Vagina (tissue), 2 donors: Measurements from ENCODE around the gene GORASP1. TPM values are rescaled to one million over a fixed set of nuclear protein-coding genes. Genes with fewer than 3 reads are reported as not detected.

ENCODE experiments used
- DNase-seq, 2 donors: peaks; one replicate each; pipeline ENCODE4 v3.0.0-alpha.2; 2017; ENCODE audit errors: extremely low spot score in 2 of 2
- H3K27ac ChIP-seq: fragments of 200-600 bp; sonication (generic); one replicate; pipeline ENCODE4 v1.5.1; 2019
- H3K27me3 ChIP-seq: fragments of 200-600 bp; sonication (generic); one replicate; pipeline ENCODE4 v1.5.1; 2019
- H3K36me3 ChIP-seq, 2 donors: fragments of 200-600 bp; sonication (generic); one replicate each; pipeline ENCODE4 v1.5.1; 2017 to 2019
- H3K4me1 ChIP-seq: fragments of 200-600 bp; sonication (generic); one replicate; pipeline ENCODE4 v1.5.1; 2019
- H3K4me3 ChIP-seq, 2 donors: fragments of 200-600 bp; sonication (generic); 1 replicate in 1 of 2; 2 replicates in 1 of 2; pipeline ENCODE4 v1.5.1; 2016 to 2019
- H3K9me3 ChIP-seq: fragments of 200-600 bp; sonication (generic); one replicate; pipeline ENCODE4 v1.5.1; 2019
- POLR2A ChIP-seq, 2 donors: fragments of 450-650 bp; IDR thresholded peaks; one replicate each; pipeline ENCODE4 v1.6.1; 2017; ENCODE audit warnings: antibody characterized with exemption in 2 of 2, mild to moderate bottlenecking in 2 of 2, moderate library complexity in 2 of 2
- POLR2AphosphoS5 ChIP-seq, 2 donors: sonication (generic); formaldehyde crosslinking; IDR thresholded peaks; one replicate each; pipeline ENCODE4 v1.9.0; 2017; ENCODE audit warnings: antibody characterized with exemption in 2 of 2, mild to moderate bottlenecking in 2 of 2, low read depth in 1 of 2; ENCODE audit not compliant: insufficient read depth in 1 of 2
- intact Hi-C: fragments of 100-400 bp; cut with DNase I; formaldehyde crosslinking; loops from one replicate; pipeline ENCODE4 v1.15.1; 2023
- microRNA-seq: library from miRNA; unstranded; fragments of <30 nt; microRNA quantifications from one replicate; pipeline ENCODE4, GENCODE V29; 2017; ENCODE audit warnings: borderline number of aligned reads, borderline replicate concordance
- total RNA-seq: library from RNA; depleted of rRNA; stranded (reverse); fragments of >200 nt; gene quantifications from one replicate; pipeline ENCODE4 v1.2.3, GENCODE V29; 2016
- TF ChIP-seq, protein P1 (sequence below), 3 experiments: fragments of 450-650 bp in 2 of 3; fragments of 200-600 bp in 1 of 3; sonication (generic) in 1 of 3; IDR thresholded peaks; one replicate each; pipeline ENCODE4 v1.5.1; 2017 to 2019; ENCODE audit warnings: antibody characterized with exemption in 3 of 3, mild to moderate bottlenecking in 2 of 3, moderate library complexity in 2 of 3

Gene GORASP1
- total RNA-seq, 1 donor from 2014 or later, result 45.9 TPM

- peaks cover 43% of the 10 kb centered on the region for H3K4me1 ChIP-seq
- DNase-seq, result peak in 1 of 2 donors; percentile 93
- peak within 1 kb of the TSS; percentile 94 for H3K27ac ChIP-seq
- H3K36me3 ChIP-seq, result no peaks in the 10 kb centered on the region
- peak in 1 of 2 donors; percentile 77 for TF ChIP-seq POLR2A (IDR thresholded peaks at IDR 0.05)
- TF ChIP-seq POLR2AphosphoS5 (IDR thresholded peaks at IDR 0.05; ENCODE audit: insufficient read depth in 1 of 2, low read depth in 1 of 2), result peak; percentile 91 to 92
- TF ChIP-seq, protein P1, sequence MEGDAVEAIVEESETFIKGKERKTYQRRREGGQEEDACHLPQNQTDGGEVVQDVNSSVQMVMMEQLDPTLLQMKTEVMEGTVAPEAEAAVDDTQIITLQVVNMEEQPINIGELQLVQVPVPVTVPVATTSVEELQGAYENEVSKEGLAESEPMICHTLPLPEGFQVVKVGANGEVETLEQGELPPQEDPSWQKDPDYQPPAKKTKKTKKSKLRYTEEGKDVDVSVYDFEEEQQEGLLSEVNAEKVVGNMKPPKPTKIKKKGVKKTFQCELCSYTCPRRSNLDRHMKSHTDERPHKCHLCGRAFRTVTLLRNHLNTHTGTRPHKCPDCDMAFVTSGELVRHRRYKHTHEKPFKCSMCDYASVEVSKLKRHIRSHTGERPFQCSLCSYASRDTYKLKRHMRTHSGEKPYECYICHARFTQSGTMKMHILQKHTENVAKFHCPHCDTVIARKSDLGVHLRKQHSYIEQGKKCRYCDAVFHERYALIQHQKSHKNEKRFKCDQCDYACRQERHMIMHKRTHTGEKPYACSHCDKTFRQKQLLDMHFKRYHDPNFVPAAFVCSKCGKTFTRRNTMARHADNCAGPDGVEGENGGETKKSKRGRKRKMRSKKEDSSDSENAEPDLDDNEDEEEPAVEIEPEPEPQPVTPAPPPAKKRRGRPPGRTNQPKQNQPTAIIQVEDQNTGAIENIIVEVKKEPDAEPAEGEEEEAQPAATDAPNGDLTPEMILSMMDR (IDR thresholded peaks at IDR 0.05), result no peak
- intact Hi-C loops, result no loop called here
- peak within 1 kb of the TSS; percentile 68 to 95 for H3K4me3 ChIP-seq
- no peaks in the 10 kb centered on the region for H3K9me3 ChIP-seq
- no peaks in the 10 kb centered on the region for H3K27me3 ChIP-seq
These were observed 55.5 kb downstream of the GORASP1 start, which contains the start of the genes SCN11A and WDR48 for GRCh38 chr3:39051649-39052561. Gene SCN11A (minus strand): TSS chr3:39051944. CDS start chr3:38950362, 101,582 bp downstream. Gene WDR48 (plus strand): TSS chr3:39052016. CDS start chr3:39052026, 10 bp downstream.

- intact Hi-C loops, result no loop called here
- Histone ChIP-seq H3K27me3 (no peaks in the 10 kb centered on the region), H3K36me3 (no peaks in the 10 kb centered on the region), H3K4me1 (peaks cover 35% of the 10 kb centered on the region), H3K4me3 (no peak overlapping the region), H3K27ac (no peak overlapping the region), H3K9me3 (no peaks in the 10 kb centered on the region)
- TF ChIP-seq POLR2A (IDR thresholded peaks at IDR 0.05) (no peak), POLR2AphosphoS5 (IDR thresholded peaks at IDR 0.05; ENCODE audit: insufficient read depth in 1 of 2, low read depth in 1 of 2) (no peak)
- TF ChIP-seq, protein P1 (IDR thresholded peaks at IDR 0.05), result no peak
- no peak for DNase-seq
These were observed 57.4 kb downstream of the GORASP1 start for GRCh38 chr3:39050029-39050428.

Small RNA genes within 50 kb of the gene (microRNA-seq; reads per million reads assigned to microRNA genes)
- not detected for gene MIR6822

Other genes starting within 250 kb of the GORASP1 start
- not detected for gene SCN11A, start 55.7 kb downstream of the GORASP1 start, total RNA-seq
- gene WDR48, start 55.6 kb downstream of the GORASP1 start, total RNA-seq, result 43.7 TPM
- 8.8 TPM for gene TTC21A, start 53 bp upstream of the GORASP1 start, total RNA-seq
- 99.7 TPM for gene CSRNP1, start 46.0 kb upstream of the GORASP1 start, total RNA-seq
- gene XIRP1, start 85.0 kb upstream of the GORASP1 start, total RNA-seq, result not detected
- not detected for gene CX3CR1, start 172.4 kb upstream of the GORASP1 start, total RNA-seq
- not detected for gene CCR8, start 222.1 kb upstream of the GORASP1 start, total RNA-seq